Jurkat, Clone E6-1 (cell line): ENCODE measurements around the gene PHACTR1.

ENCODE experiments used
- DNase-seq: peaks from one replicate; pipeline ENCODE4 v3.0.0-alpha.2; 2011; ENCODE audit warnings: low read depth, low spot score
- H3K4me3 ChIP-seq: 2 replicates; pipeline ENCODE4 v1.5.1; 2011; ENCODE audit warnings: mild to moderate bottlenecking, low read length, control low read depth, moderate library complexity

The PHACTR1 gene

GRCh38 chr6:13274707-13275434 lies 558.3 kb downstream of the PHACTR1 start:
- no peak for DNase-seq
- H3K4me3 ChIP-seq, result no peak overlapping the region

- no peak overlapping the region for H3K4me3 ChIP-seq
- DNase-seq, result no peak
Measured at GRCh38 chr6:13275435-13275989, 558.9 kb downstream of the PHACTR1 start.

DNA sequence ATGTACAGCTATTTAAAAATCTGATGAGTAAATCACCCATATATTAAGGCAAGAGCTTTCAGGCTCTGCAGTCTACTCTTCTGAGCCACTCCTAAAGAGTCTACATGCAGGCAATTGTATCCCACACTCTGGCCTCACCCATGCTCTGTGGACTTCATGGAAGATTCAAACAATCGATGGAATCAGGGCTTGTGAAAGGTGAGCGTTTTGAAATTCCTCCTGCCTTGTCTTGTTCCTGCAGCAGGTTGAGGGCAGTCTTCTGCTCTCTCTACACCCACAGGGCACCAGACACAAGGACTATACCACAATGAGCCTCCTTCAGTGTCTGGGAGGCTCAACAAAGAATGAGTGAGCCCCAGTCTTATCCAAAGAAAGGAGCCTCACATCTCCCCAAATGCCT lies 560.7 kb downstream of the PHACTR1 start:
- DNase-seq, result no peak
- no peak overlapping the region for H3K4me3 ChIP-seq

GRCh38 chr6:13278164-13278563 lies 561.6 kb downstream of the PHACTR1 start:
- no peak for DNase-seq
- no peak overlapping the region for H3K4me3 ChIP-seq

DNA sequence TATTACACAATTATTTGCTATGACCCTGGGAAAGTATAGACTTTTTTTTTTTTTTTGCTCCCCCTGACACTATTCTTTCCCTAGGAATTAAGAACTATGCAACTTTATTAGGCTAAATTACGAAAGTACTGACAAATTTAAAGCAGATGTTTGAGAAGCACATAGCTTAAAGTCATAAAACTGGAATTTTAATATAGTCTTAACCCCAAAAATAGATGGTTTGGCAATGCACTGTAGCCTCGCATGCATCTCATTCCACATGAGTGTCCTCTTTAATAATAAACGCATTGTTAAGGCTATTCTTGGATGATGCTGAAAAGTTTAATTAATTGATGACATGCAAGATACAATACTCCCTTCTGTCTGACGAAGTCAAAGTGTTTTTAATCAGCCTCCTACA lies 562.4 kb downstream of the PHACTR1 start:
- H3K4me3 ChIP-seq, result no peak overlapping the region
- no peak for DNase-seq

DNA sequence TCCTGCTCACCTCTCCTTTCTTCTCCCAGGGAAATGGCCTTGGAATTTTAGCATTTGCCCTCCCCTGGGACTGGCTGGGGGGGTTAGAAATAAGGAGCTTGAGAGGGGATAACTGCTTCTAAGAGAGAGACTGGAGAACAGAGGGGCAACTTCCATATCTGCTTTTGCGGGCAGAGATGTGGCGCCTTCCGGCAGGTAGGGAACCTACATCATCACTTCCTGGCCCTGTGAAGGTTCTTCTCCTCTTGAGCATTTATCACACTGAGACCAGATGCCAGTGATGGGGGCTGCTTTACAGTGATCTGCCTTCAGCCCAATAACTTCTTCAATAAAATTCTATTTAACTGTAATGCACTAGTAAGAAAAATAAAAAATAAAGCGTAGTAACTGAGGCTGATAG lies 563.7 kb downstream of the PHACTR1 start:
- DNase-seq, result peak; percentile 61

GRCh38 chr6:13281686-13282085 lies 565.1 kb downstream of the PHACTR1 start:
- no peak overlapping the region for H3K4me3 ChIP-seq
- no peak for DNase-seq

More for the DNA sequence above, 563.7 kb downstream of the PHACTR1 start:
- H3K4me3 ChIP-seq, result no peak overlapping the region

GRCh38 chr6:13282393-13283069 lies 566.0 kb downstream of the PHACTR1 start:
- no peak for DNase-seq
- no peak overlapping the region for H3K4me3 ChIP-seq

DNA sequence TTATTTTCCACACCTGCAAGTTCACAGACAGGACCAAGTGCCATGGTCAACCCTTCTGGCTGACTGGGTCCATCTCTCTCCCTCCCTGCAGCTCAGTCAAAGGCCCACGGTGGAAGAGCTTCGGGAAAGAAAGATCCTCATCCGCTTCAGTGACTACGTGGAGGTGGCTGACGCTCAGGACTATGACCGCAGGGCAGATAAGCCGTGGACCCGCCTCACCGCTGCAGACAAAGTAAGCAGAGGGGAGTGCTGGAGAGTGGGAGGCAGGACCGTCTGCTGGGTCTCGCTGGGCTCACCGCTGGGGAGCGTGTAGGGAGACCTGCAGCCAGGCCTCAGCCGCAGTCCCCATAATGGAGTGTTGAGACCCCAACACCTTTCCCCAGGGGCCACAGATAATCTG lies 566.8 kb downstream of the PHACTR1 start:
- DNase-seq, result no peak
- no peak overlapping the region for H3K4me3 ChIP-seq

- DNase-seq, result no peak
- no peak overlapping the region for H3K4me3 ChIP-seq
Measured at GRCh38 chr6:13284646-13285045, 568.1 kb downstream of the PHACTR1 start.

DNA sequence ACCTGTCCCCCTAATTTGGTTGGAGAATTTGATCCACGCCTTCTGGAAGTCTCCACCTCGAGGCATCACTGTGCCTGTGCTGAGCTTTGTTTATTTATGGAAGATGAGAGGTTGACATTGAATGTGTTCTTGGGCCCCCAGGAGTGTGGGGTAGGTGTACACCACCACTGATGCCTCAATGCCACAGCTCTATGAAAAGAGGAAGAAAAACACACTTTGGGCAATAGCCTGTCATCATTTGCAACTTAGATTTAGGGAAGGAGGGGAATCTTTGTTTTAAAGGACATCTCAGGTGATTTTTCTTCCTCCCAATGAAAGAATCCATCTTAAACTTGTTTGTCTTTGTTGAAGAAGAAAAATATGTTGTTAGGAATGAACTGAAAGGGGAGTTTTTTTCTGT lies 569.1 kb downstream of the PHACTR1 start:
- no peak for DNase-seq
- no peak overlapping the region for H3K4me3 ChIP-seq

DNA sequence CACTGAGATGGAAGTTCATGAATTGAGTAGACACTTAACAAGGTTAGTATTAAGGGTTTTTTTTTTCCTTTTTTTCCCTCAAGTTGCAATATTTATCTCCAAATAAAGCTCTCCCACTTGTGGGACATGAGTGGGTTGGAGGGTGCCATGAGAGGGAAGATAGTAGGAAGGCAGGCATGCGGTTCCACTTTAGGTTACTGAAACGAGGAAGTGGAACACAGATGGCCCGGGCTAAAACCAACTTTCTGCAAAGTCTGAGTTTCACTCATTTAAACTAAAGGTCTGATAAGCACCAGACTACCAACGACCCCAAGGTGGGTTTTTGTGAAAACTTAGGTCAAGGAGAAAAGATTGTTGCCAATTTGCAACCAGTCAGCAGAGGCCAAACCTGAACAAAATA lies 569.6 kb downstream of the PHACTR1 start:
- no peak overlapping the region for H3K4me3 ChIP-seq
- no peak for DNase-seq

- no peak overlapping the region for H3K4me3 ChIP-seq
- no peak for DNase-seq
Measured at GRCh38 chr6:13287104-13287503, 570.5 kb downstream of the PHACTR1 start.

- no peak overlapping the region for H3K4me3 ChIP-seq
- DNase-seq, result no peak
Measured at GRCh38 chr6:13288481-13288880, 571.9 kb downstream of the PHACTR1 start.

DNA sequence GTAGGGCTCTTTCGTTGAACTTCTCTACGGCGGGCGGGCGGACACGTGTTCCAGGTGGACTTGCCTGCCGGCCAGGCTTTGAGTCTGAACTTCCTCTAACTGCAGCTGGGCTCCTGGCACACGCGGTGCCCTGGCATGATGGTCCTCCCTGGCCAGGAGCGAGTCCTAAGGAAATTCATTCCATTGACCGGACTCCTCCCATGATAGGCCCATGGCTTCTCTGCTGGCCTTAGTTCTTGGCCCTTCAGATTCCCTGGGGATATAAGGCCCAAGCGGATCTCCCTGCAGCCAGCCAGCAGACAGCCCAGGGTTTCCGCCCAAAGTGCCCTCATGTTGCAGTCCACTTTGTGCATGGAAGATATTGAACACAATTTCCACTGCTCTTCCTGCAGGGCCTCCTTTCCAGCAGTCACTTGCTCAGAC lies 572.4 kb downstream of the PHACTR1 start:
- H3K4me3 ChIP-seq, result no peak overlapping the region
- no peak for DNase-seq

DNA sequence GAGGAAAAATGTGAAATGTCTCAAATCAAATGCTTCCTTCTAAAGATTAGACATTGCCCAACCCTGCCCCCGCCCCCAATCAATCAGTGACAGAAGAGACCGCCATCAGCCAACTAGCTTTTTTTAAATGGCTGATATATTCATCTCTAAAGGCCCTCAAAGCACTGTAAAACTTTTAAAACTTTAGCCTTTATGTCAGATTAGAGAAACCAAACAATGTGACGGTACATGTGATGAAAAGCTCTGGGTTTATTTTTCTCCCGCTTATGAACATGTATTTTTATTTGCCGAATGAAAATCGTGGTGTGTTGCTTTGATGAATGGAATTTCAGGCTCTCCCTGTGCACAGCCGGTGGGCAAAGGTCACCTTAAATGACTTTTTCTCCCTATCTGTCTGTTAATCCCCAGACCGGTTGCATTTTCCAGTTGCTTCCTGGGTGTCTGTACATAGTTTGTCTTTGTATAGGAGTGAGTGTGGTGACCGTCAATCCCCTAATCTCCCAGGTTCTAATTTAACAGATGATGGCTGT lies 573.3 kb downstream of the PHACTR1 start:
- DNase-seq, result no peak
- H3K4me3 ChIP-seq, result no peak overlapping the region

GRCh38 chr6:13290335-13290734 lies 573.8 kb downstream of the PHACTR1 start:
- no peak overlapping the region for H3K4me3 ChIP-seq
- DNase-seq, result no peak

DNA sequence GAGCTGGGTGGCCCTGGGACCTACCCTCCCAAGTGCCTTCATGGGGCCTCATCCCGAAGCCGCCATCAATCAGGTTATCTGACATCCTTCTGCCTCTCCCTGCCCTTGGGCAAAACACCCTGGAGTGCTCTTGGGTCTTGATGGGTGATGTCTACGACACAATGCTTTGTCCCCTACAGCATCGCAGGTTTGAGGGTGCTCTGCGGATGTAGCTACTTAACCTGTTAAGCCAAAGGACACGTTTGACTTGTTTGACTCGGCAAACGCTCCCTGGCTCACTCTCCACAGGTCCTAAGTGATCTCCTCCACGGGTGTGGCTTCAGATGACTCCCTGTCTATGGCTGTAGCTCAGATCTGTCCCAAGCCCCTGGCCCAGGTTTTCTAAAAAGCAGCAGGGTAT lies 576.2 kb downstream of the PHACTR1 start:
- H3K4me3 ChIP-seq, result no peak overlapping the region
- DNase-seq, result no peak

DNA sequence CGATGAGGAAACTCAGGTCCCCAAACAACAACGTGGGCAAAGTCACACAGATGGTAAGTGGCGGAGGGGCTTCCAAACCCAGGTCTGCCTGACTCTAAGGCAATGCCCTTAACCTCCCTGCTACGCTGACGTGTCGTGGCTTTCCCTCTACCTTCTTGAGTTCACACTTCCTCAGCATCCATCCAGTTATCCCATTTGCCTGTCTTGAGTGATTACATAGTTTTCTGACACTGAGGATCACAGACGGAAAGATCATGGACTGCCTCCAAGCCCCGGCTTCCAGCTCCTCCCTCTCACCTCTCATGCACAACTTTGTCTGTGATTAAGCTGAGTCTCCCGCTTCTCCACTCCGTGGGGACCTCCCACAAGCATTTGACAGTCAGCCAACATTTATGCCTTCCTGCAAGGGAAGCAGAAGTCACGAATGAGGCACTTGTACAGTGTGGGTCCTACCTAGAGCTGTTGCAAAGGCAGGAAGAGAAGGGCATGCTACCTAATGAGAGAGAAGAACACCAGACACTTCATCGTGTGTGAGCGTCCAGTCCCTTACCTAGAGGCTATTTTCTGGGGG lies 578.0 kb downstream of the PHACTR1 start:
- H3K4me3 ChIP-seq, result no peak overlapping the region
- no peak for DNase-seq

GRCh38 chr6:13295576-13295975 lies 579.0 kb downstream of the PHACTR1 start:
- no peak for DNase-seq
- H3K4me3 ChIP-seq, result no peak overlapping the region
